ENCODE measurements around the gene BRWD1. TPM values are rescaled to one million over a fixed set of nuclear protein-coding genes. Genes with fewer than 3 reads are reported as not detected.

Gene BRWD1
- total RNA-seq, 1 experiment from 2014 or later, result 37.1 TPM

DNA sequence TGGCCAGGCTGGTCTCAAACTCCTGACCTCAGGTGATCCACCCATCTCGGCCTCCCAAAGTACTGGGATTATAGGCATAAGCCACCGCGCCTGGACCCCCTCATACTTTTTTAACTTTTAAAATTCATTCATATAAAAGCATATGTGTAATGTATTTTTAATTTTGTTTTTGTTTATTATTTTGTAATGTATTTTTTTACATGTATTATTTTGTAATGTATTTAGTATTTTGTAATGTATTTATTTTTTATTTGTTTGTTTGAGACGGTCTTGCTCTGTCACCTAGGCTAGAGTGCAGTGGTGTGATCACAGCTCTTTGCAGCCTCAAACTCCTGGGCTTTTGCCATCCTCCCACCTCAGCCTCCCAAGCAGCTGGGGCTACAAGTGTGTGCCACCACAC is 12.0 kb upstream of the BRWD1 start:
- TF ChIP-seq, protein P1, sequence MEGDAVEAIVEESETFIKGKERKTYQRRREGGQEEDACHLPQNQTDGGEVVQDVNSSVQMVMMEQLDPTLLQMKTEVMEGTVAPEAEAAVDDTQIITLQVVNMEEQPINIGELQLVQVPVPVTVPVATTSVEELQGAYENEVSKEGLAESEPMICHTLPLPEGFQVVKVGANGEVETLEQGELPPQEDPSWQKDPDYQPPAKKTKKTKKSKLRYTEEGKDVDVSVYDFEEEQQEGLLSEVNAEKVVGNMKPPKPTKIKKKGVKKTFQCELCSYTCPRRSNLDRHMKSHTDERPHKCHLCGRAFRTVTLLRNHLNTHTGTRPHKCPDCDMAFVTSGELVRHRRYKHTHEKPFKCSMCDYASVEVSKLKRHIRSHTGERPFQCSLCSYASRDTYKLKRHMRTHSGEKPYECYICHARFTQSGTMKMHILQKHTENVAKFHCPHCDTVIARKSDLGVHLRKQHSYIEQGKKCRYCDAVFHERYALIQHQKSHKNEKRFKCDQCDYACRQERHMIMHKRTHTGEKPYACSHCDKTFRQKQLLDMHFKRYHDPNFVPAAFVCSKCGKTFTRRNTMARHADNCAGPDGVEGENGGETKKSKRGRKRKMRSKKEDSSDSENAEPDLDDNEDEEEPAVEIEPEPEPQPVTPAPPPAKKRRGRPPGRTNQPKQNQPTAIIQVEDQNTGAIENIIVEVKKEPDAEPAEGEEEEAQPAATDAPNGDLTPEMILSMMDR (IDR thresholded peaks at IDR 0.05; ENCODE audit: insufficient read depth in 1 of 2, low read depth in 1 of 2, low read length in 1 of 2, severe bottlenecking in 1 of 2, unreplicated experiment in 1 of 2), result no peak
- Histone ChIP-seq H3K4me3 (ENCODE audit: low read depth, low read length) (no peak overlapping the region), H3K36me3 (ENCODE audit: control insufficient read depth, insufficient read depth, low read length) (no peaks in the 10 kb centered on the region), H3K27me3 (replicated peaks; ENCODE audit: control insufficient read depth, insufficient read depth, low read length) (no peaks in the 10 kb centered on the region), H3K9me3 (no peaks in the 10 kb centered on the region), H3K4me1 (peaks cover 12% of the 10 kb centered on the region)
- ChIA-PET POLR2A (no interaction called here), CTCF (no interaction called here)
- H3K4me1 Mint-ChIP-seq (ENCODE audit: low read depth, unreplicated experiment), result peaks cover 17% of the 10 kb centered on the region
- no peak overlapping the region for H3K27ac Mint-ChIP-seq (ENCODE audit: unreplicated experiment)
- no TSS peak for BruUV-seq (replicated peaks)
- DNase-seq, result no peak
- H3K27me3 Mint-ChIP-seq (ENCODE audit: insufficient read depth, unreplicated experiment), result no peaks in the 10 kb centered on the region
- intact Hi-C loops (cut with micrococcal nuclease; ENCODE audit: unreplicated experiment), result no loop called here
- peaks cover 7% of the 10 kb centered on the region for H3K36me3 Mint-ChIP-seq (ENCODE audit: insufficient read depth, unreplicated experiment)
- H3K4me3 Mint-ChIP-seq (ENCODE audit: unreplicated experiment), result no peak overlapping the region
- H3K9me3 Mint-ChIP-seq (ENCODE audit: unreplicated experiment), result no peaks in the 10 kb centered on the region

DNA sequence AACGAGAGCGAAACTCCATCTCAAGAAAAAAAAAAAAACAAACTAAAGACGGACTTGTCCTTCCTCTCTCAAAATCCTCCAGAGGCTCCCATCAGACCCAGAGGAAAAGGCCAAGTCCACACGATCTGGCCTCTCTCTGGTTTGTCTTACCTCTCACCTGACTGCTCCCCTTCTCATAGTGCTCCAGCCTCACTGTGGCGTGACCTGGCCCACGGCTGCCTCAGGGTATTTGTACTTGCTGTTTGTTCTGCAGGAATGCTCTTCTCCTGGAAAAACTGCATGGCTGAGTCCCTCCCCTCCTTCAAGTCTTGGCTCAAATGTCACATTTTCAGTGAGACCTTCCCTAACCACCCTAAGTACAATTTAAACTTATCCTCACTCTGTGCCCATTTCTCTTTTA is 8.0 kb upstream of the BRWD1 start:
- no TSS peak for BruUV-seq (replicated peaks)
- DNase-seq, result peak; percentile 57 to 74
- Histone ChIP-seq H3K27me3 (replicated peaks; ENCODE audit: control insufficient read depth, insufficient read depth, low read length) (no peaks in the 10 kb centered on the region), H3K36me3 (ENCODE audit: control insufficient read depth, insufficient read depth, low read length) (no peaks in the 10 kb centered on the region), H3K4me3 (ENCODE audit: low read depth, low read length) (no peak overlapping the region), H3K4me1 (peaks cover 34% of the 10 kb centered on the region), H3K9me3 (no peaks in the 10 kb centered on the region)
- Mint-ChIP-seq H3K27me3 (ENCODE audit: insufficient read depth, unreplicated experiment) (no peaks in the 10 kb centered on the region), H3K4me1 (ENCODE audit: low read depth, unreplicated experiment) (peaks cover 30% of the 10 kb centered on the region), H3K36me3 (ENCODE audit: insufficient read depth, unreplicated experiment) (peaks cover 7% of the 10 kb centered on the region), H3K27ac (ENCODE audit: unreplicated experiment) (peak overlapping the region; percentile 51), H3K9me3 (ENCODE audit: unreplicated experiment) (no peaks in the 10 kb centered on the region), H3K4me3 (ENCODE audit: unreplicated experiment) (peak overlapping the region; percentile 8)
- POLR2A ChIA-PET, result no interaction called here
- CTCF ChIA-PET, result no interaction called here
- TF ChIP-seq, protein P1 (IDR thresholded peaks at IDR 0.05; ENCODE audit: insufficient read depth in 1 of 2, low read depth in 1 of 2, low read length in 1 of 2, severe bottlenecking in 1 of 2, unreplicated experiment in 1 of 2), result no peak
- intact Hi-C loops (cut with micrococcal nuclease; ENCODE audit: unreplicated experiment), result no loop called here

- intact Hi-C loops (cut with micrococcal nuclease; ENCODE audit: unreplicated experiment), result loop anchor here (10.0 kb wide), 1 partner anchor 125 kb away; the partner anchor contains the start of gene LCA5L
- H3K36me3 Mint-ChIP-seq (ENCODE audit: insufficient read depth, unreplicated experiment), result peaks cover 7% of the 10 kb centered on the region
- H3K27ac Mint-ChIP-seq (ENCODE audit: unreplicated experiment), result no peak overlapping the region
- Histone ChIP-seq H3K4me3 (ENCODE audit: low read depth, low read length) (no peak overlapping the region), H3K36me3 (ENCODE audit: control insufficient read depth, insufficient read depth, low read length) (no peaks in the 10 kb centered on the region), H3K27me3 (replicated peaks; ENCODE audit: control insufficient read depth, insufficient read depth, low read length) (no peaks in the 10 kb centered on the region), H3K4me1 (peaks cover 36% of the 10 kb centered on the region), H3K9me3 (no peaks in the 10 kb centered on the region)
- TSS peak; percentile 46 for BruUV-seq (replicated peaks)
- TF ChIP-seq, protein P1 (IDR thresholded peaks at IDR 0.05; ENCODE audit: insufficient read depth in 1 of 2, low read depth in 1 of 2, low read length in 1 of 2, severe bottlenecking in 1 of 2, unreplicated experiment in 1 of 2), result no peak
- H3K4me1 Mint-ChIP-seq (ENCODE audit: low read depth, unreplicated experiment), result peaks cover 41% of the 10 kb centered on the region
- no peaks in the 10 kb centered on the region for H3K27me3 Mint-ChIP-seq (ENCODE audit: insufficient read depth, unreplicated experiment)
- ChIA-PET POLR2A (no interaction called here), CTCF (no interaction called here)
- H3K4me3 Mint-ChIP-seq (ENCODE audit: unreplicated experiment), result no peak overlapping the region
- no peaks in the 10 kb centered on the region for H3K9me3 Mint-ChIP-seq (ENCODE audit: unreplicated experiment)
- DNase-seq, result no peak
Observed at GRCh38 chr21:39319814-39320332, 6.4 kb upstream of the BRWD1 start.

Measured in Caco-2 (cell line).